GM23338 (cell line): Measurements from ENCODE around the gene SARM1. TPM values are rescaled to one million over a fixed set of nuclear protein-coding genes. Genes with fewer than 3 reads are reported as not detected.
A peak's percentile ranks its signal among the peaks of the same experiment; 100 is the strongest.

ENCODE experiments used
- ATAC-seq: fragments of 200-7000 bp; cut with Tn5 transposase; 3 replicates; pipeline ENCODE4 v1.9.1; 2020
- DNase-seq: peaks from one replicate; pipeline ENCODE4 v3.0.0-alpha.2; 2015; ENCODE audit warnings: low spot score
- H2AFZ ChIP-seq: fragments of 200-600 bp; sonication (generic); 2 replicates; pipeline ENCODE4 v1.8.0; 2016; ENCODE audit warnings: antibody characterized with exemption, mild to moderate bottlenecking, moderate library complexity
- H3F3A ChIP-seq: fragments of 200-600 bp; sonication (generic); replicated peaks from 2 replicates; pipeline ENCODE4 v1.8.0; 2017; ENCODE audit warnings: antibody characterized with exemption, mixed run types, low read depth
- H3K27ac ChIP-seq: fragments of 200-600 bp; sonication (generic); 2 replicates; pipeline ENCODE4 v1.6.1; 2016; ENCODE audit warnings: low read depth
- H3K27me3 ChIP-seq: fragments of 200-600 bp; sonication (generic); 2 replicates; pipeline ENCODE4 v1.8.0; 2016; ENCODE audit warnings: mild to moderate bottlenecking, mixed run types, moderate library complexity; ENCODE audit not compliant: insufficient read depth
- H3K36me3 ChIP-seq: fragments of 200-600 bp; sonication (generic); 2 replicates; pipeline ENCODE4 v1.8.0; 2016; ENCODE audit warnings: mild to moderate bottlenecking; ENCODE audit not compliant: insufficient read depth
- H3K4me1 ChIP-seq: fragments of 200-600 bp; sonication (generic); 2 replicates; pipeline ENCODE4 v1.8.0; 2016; ENCODE audit warnings: mild to moderate bottlenecking, moderate library complexity; ENCODE audit not compliant: insufficient read depth
- H3K4me2 ChIP-seq: fragments of 200-600 bp; sonication (generic); 2 replicates; pipeline ENCODE4 v1.7.1; 2017; ENCODE audit warnings: mixed run types
- H3K4me3 ChIP-seq: fragments of 200-600 bp; sonication (generic); 2 replicates; pipeline ENCODE4 v1.6.1; 2016; ENCODE audit warnings: mixed run types
- H3K79me2 ChIP-seq: fragments of 200-600 bp; sonication (generic); replicated peaks from 2 replicates; pipeline ENCODE4 v1.8.0; 2017; ENCODE audit warnings: mild to moderate bottlenecking; ENCODE audit not compliant: insufficient read depth
- H3K9me2 ChIP-seq: fragments of 200-600 bp; sonication (generic); 2 replicates; pipeline ENCODE4 v1.8.0; 2017; ENCODE audit not compliant: insufficient read depth
- H4K20me1 ChIP-seq: fragments of 200-600 bp; sonication (generic); replicated peaks from 2 replicates; pipeline ENCODE4 v1.8.0; 2017; ENCODE audit warnings: mild to moderate bottlenecking; ENCODE audit not compliant: insufficient read depth
- H3K27ac Mint-ChIP-seq: 2 replicates; pipeline ENCODE4 v1.8.0; 2020; ENCODE audit warnings: inconsistent platforms, mild to moderate bottlenecking, moderate library complexity, mixed read lengths
- H3K27me3 Mint-ChIP-seq: 3 replicates; pipeline ENCODE4 v1.8.0; 2022; ENCODE audit warnings: low read depth, mild to moderate bottlenecking, moderate library complexity, mixed read lengths, inconsistent platforms; ENCODE audit not compliant: insufficient read depth, poor library complexity
- H3K36me3 Mint-ChIP-seq: 3 replicates; pipeline ENCODE4 v1.8.0; 2021; ENCODE audit warnings: low read depth, mild to moderate bottlenecking, inconsistent platforms, moderate library complexity, mixed read lengths
- H3K4me1 Mint-ChIP-seq: 3 replicates; pipeline ENCODE4 v1.8.0; 2020; ENCODE audit warnings: mild to moderate bottlenecking, inconsistent platforms, mixed read lengths
- H3K4me3 Mint-ChIP-seq: 3 replicates; pipeline ENCODE4 v1.8.0; 2021; ENCODE audit warnings: moderate library complexity, mild to moderate bottlenecking, inconsistent platforms, mixed read lengths
- H3K9me3 Mint-ChIP-seq: 3 replicates; pipeline ENCODE4 v1.8.0; 2020; ENCODE audit warnings: moderate library complexity, mild to moderate bottlenecking, inconsistent platforms, mixed read lengths
- CREB1 ChIP-seq: fragments of 250-450 bp; sonication (Bioruptor Pico); IDR thresholded peaks from 2 replicates; pipeline ENCODE4 v1.5.0; 2020; ENCODE audit warnings: low read depth, mild to moderate bottlenecking, moderate library complexity
- EZH2 ChIP-seq: fragments of 200-600 bp; sonication (generic); IDR thresholded peaks from one replicate; pipeline ENCODE4 v1.8.0; 2017; ENCODE audit warnings: antibody characterized with exemption, mild to moderate bottlenecking, low read depth; ENCODE audit not compliant: unreplicated experiment
- EZH2phosphoT487 ChIP-seq: fragments of 200-600 bp; sonication (generic); IDR thresholded peaks from one replicate; pipeline ENCODE4 v1.8.1; 2018; ENCODE audit warnings: antibody characterized with exemption; ENCODE audit not compliant: unreplicated experiment
- JUNB ChIP-seq: IDR thresholded peaks from one replicate; pipeline ENCODE4 v1.6.1; 2016; ENCODE audit warnings: antibody characterized with exemption; ENCODE audit not compliant: unreplicated experiment
- NANOG ChIP-seq: IDR thresholded peaks from 2 replicates; pipeline ENCODE4 v1.6.1; 2016; ENCODE audit warnings: antibody characterized with exemption, borderline replicate concordance
- POLR2AphosphoS5 ChIP-seq: IDR thresholded peaks from 2 replicates; pipeline ENCODE4 v1.6.1; 2016; ENCODE audit warnings: antibody characterized with exemption, low read depth
- REST ChIP-seq: IDR thresholded peaks from one replicate; pipeline ENCODE4 v1.6.1; 2018; ENCODE audit warnings: antibody characterized with exemption; ENCODE audit not compliant: unreplicated experiment
- STAT1 ChIP-seq: IDR thresholded peaks from one replicate; pipeline ENCODE4 v1.6.1; 2016; ENCODE audit warnings: antibody characterized with exemption; ENCODE audit not compliant: unreplicated experiment
- ZNF114 ChIP-seq: fragments of 250-450 bp; sonication (Bioruptor Pico); IDR thresholded peaks from 2 replicates; pipeline ENCODE4 v1.5.0; 2020; ENCODE audit warnings: mild to moderate bottlenecking, moderate library complexity
- ZNF331 ChIP-seq: fragments of 250-450 bp; sonication (Bioruptor Pico); IDR thresholded peaks from 2 replicates; pipeline ENCODE4 v1.5.0; 2020; ENCODE audit warnings: low read depth, mild to moderate bottlenecking, moderate library complexity
- polyA plus RNA-seq: library from polyadenylated mRNA; unstranded; fragments of >200 nt; fragmentation: Nextera tagmentation; extraction: Ambion mirVana; gene quantifications from 2 replicates; pipeline ENCODE4 v1.2.1, GENCODE V29; 2016
- total RNA-seq: library from RNA; depleted of rRNA; stranded (reverse); fragments of >200 nt; shearing (Covaris generic); gene quantifications from 2 replicates; pipeline ENCODE4 v1.2.3, GENCODE V29; 2014
- TF ChIP-seq, protein P1 (sequence below): fragments of 250-450 bp; sonication (Bioruptor Pico); IDR thresholded peaks from 2 replicates; pipeline ENCODE4 v1.5.0; 2020; ENCODE audit warnings: mild to moderate bottlenecking, moderate library complexity

SARM1 gene
- total and polyA plus RNA-seq, 2 experiments from 2014 or later: 0.89 to 15.3 TPM

DNA sequence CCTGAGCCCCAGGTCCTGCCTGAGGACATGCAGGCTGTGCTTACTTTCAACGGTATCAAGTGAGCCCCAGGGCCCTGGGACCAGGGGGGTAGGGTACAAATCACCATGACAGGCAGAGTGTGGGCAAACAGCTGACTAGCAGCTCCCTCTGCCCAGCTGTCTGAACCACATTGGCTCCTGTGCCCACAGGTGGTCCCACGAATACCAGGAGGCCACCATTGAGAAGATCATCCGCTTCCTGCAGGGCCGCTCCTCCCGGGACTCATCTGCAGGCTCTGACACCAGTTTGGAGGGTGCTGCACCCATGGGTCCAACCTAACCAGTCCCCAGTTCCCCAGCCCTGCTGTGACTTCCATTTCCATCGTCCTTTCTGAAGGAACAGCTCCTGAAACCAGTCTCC lies 24.5 kb downstream of the SARM1 start:
- no peaks in the 10 kb centered on the region for H3K36me3 ChIP-seq
- H3K9me2 ChIP-seq: no peaks in the 10 kb centered on the region
- no peaks in the 10 kb centered on the region; the same call in 1 of the 2 replicates for H3K4me1 ChIP-seq
- H3K4me3 ChIP-seq: no peak overlapping the region
- H3K27ac Mint-ChIP-seq: no peak overlapping the region
- H3F3A ChIP-seq: no peaks in the 10 kb centered on the region
- H3K27me3 ChIP-seq: no peaks in the 10 kb centered on the region; the same call in 1 of the 2 replicates
- no peak overlapping the region for H2AFZ ChIP-seq
- no peaks in the 10 kb centered on the region; the same call in 1 of the 2 replicates for H4K20me1 ChIP-seq
- H3K9me3 Mint-ChIP-seq: no peaks in the 10 kb centered on the region
- no peak overlapping the region for H3K4me3 Mint-ChIP-seq
- H3K79me2 ChIP-seq: no peaks in the 10 kb centered on the region
- TF ChIP-seq CREB1 (CRISPR knock-in tag) (no peak), STAT1 (no peak), ZNF331 (no peak), EZH2 (no peak), ZNF114 (CRISPR knock-in tag) (no peak)
- ATAC-seq (no peak), DNase-seq (no peak)
- peaks cover 7% of the 10 kb centered on the region for H3K4me1 Mint-ChIP-seq
- no peak overlapping the region for H3K27ac ChIP-seq
- H3K4me2 ChIP-seq: no peak overlapping the region
- H3K27me3 Mint-ChIP-seq: peaks cover 10% of the 10 kb centered on the region
- H3K36me3 Mint-ChIP-seq: peaks cover 5% of the 10 kb centered on the region; the same call in 2 of the 3 replicates

GRCh38 chr17:28396635-28397239 lies 25.2 kb downstream of the SARM1 start:
- Histone ChIP-seq H3F3A (no peaks in the 10 kb centered on the region), H3K27me3 (no peaks in the 10 kb centered on the region; the same call in 1 of the 2 replicates), H3K4me2 (no peak overlapping the region), H3K36me3 (no peaks in the 10 kb centered on the region), H3K9me2 (no peaks in the 10 kb centered on the region), H3K4me3 (no peak overlapping the region), H3K79me2 (no peaks in the 10 kb centered on the region), H3K4me1 (peaks cover 3% of the 10 kb centered on the region; the same call in 1 of the 2 replicates), H4K20me1 (no peaks in the 10 kb centered on the region; the same call in 1 of the 2 replicates), H2AFZ (no peak overlapping the region), H3K27ac (no peak overlapping the region)
- H3K4me1 Mint-ChIP-seq: peaks cover 13% of the 10 kb centered on the region
- no peak overlapping the region for H3K27ac Mint-ChIP-seq
- H3K27me3 Mint-ChIP-seq: peaks cover 10% of the 10 kb centered on the region
- DNase-seq (peak; percentile 22), ATAC-seq (peak; percentile 60)
- no peaks in the 10 kb centered on the region for H3K9me3 Mint-ChIP-seq
- H3K4me3 Mint-ChIP-seq: no peak overlapping the region
- peaks cover 4% of the 10 kb centered on the region; the same call in 2 of the 3 replicates for H3K36me3 Mint-ChIP-seq
- TF ChIP-seq EZH2phosphoT487 (no peak), NANOG (no peak), REST (no peak), CREB1 (CRISPR knock-in tag) (no peak), JUNB (no peak), POLR2AphosphoS5 (no peak)
- TF ChIP-seq, protein P1, sequence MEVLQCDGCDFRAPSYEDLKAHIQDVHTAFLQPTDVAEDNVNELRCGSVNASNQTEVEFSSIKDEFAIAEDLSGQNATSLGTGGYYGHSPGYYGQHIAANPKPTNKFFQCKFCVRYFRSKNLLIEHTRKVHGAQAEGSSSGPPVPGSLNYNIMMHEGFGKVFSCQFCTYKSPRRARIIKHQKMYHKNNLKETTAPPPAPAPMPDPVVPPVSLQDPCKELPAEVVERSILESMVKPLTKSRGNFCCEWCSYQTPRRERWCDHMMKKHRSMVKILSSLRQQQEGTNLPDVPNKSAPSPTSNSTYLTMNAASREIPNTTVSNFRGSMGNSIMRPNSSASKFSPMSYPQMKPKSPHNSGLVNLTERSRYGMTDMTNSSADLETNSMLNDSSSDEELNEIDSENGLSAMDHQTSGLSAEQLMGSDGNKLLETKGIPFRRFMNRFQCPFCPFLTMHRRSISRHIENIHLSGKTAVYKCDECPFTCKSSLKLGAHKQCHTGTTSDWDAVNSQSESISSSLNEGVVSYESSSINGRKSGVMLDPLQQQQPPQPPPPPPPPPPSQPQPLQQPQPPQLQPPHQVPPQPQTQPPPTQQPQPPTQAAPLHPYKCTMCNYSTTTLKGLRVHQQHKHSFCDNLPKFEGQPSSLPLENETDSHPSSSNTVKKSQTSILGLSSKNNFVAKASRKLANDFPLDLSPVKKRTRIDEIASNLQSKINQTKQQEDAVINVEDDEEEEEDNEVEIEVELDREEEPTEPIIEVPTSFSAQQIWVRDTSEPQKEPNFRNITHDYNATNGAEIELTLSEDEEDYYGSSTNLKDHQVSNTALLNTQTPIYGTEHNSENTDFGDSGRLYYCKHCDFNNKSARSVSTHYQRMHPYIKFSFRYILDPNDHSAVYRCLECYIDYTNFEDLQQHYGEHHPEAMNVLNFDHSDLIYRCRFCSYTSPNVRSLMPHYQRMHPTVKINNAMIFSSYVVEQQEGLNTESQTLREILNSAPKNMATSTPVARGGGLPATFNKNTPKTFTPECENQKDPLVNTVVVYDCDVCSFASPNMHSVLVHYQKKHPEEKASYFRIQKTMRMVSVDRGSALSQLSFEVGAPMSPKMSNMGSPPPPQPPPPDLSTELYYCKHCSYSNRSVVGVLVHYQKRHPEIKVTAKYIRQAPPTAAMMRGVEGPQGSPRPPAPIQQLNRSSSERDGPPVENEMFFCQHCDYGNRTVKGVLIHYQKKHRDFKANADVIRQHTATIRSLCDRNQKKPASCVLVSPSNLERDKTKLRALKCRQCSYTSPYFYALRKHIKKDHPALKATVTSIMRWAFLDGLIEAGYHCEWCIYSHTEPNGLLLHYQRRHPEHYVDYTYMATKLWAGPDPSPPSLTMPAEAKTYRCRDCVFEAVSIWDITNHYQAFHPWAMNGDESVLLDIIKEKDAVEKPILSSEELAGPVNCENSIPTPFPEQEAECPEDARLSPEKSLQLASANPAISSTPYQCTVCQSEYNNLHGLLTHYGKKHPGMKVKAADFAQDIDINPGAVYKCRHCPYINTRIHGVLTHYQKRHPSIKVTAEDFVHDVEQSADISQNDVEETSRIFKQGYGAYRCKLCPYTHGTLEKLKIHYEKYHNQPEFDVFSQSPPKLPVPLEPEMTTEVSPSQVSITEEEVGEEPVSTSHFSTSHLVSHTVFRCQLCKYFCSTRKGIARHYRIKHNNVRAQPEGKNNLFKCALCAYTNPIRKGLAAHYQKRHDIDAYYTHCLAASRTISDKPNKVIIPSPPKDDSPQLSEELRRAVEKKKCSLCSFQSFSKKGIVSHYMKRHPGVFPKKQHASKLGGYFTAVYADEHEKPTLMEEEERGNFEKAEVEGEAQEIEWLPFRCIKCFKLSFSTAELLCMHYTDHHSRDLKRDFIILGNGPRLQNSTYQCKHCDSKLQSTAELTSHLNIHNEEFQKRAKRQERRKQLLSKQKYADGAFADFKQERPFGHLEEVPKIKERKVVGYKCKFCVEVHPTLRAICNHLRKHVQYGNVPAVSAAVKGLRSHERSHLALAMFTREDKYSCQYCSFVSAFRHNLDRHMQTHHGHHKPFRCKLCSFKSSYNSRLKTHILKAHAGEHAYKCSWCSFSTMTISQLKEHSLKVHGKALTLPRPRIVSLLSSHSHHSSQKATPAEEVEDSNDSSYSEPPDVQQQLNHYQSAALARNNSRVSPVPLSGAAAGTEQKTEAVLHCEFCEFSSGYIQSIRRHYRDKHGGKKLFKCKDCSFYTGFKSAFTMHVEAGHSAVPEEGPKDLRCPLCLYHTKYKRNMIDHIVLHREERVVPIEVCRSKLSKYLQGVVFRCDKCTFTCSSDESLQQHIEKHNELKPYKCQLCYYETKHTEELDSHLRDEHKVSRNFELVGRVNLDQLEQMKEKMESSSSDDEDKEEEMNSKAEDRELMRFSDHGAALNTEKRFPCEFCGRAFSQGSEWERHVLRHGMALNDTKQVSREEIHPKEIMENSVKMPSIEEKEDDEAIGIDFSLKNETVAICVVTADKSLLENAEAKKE: no peak
